Activated effector memory CD4-positive, alpha-beta T cell treated with Interleukin-2 at 50 U/mL for 16 hours (primary cell): ENCODE results near the gene HIGD1B.

Experiments
- DNase-seq: peaks from one replicate; pipeline ENCODE4 v3.0.0-alpha.2; 2020

HIGD1B gene

GRCh38 chr17:44880062-44880461 lies 32.4 kb downstream of the HIGD1B start:
- DNase-seq = no peak

DNA sequence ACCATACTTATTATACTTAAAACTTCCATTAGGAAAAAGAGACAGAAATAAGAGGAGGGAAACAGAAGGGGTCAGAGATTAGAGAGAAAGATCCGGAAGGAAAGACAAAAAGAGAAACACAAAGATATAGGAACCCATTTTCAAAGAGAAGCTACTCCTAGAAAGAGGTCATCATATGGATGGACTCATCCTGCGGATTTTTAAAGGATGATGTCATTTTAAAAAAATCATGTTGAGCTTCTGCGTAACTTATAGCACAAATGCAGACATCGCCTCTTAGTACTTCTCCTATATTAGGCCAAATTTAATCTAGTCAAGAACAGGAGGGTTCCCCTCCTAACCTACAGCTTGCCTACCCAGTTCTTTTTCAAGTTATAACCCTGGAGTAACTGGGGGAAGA lies 33.5 kb downstream of the HIGD1B start:
- DNase-seq = no peak

DNA sequence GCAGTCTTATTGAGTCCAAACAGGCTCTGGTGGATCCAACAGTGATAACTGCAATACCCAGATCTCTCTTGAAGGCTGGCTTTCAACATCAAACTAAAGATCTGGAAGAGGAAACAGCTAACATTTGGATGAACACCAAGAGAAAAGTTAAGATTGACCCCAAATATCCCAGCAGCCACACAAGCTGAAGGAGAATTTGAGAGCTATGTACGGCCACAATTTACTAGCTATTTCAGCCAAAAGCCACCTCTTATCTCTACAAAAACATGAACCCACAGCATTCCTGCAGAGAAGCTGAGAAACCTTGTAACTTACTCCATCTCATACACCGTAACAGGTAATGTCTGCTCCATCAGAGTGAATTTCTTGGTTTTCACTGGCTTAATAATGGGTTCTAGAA lies 37.3 kb downstream of the HIGD1B start:
- no peak for DNase-seq

DNA sequence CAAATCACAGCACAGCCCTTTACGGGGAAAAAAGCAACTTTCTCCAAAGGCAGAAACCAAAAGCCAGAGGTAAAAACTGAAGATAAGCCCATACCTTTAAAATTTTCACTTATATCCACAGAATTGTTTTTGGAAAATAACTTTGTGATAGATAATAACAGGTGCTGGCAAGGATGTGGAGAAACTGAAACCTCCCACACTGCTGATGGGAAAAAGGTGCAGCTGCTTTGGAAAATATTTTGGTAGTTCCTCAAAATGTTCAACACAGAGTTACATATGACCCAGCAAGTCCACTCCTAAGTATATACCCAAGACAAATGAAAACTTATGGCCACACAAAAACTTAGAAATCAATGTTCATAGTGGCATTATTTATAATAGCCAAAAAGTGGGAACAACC lies 39.3 kb downstream of the HIGD1B start:
- DNase-seq = no peak

GRCh38 chr17:44887971-44888954 lies 40.6 kb downstream of the HIGD1B start:
- peak; percentile 2 for DNase-seq

DNA sequence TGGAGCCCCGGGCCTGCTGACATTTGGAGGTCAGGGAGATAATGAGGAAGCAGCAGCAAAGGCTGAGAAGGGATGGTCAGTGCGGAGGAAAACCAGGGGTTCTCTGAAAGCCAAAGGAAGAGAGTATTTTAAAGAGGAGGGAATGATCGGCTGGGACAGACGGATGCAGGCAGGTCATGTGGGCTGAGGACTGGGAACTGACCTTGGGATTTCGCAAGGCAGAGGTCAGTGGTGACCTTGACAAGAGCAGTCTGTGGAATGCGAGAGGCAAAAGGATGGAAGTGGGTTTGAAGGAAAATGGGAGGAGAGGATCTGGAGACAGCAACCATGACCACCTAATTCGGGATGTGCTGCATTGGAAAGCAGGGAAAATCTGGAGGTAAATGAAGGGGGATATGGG lies 41.3 kb downstream of the HIGD1B start:
- DNase-seq = no peak

- DNase-seq = no peak
These were observed 44.6 kb downstream of the HIGD1B start for GRCh38 chr17:44892250-44892649.

DNA sequence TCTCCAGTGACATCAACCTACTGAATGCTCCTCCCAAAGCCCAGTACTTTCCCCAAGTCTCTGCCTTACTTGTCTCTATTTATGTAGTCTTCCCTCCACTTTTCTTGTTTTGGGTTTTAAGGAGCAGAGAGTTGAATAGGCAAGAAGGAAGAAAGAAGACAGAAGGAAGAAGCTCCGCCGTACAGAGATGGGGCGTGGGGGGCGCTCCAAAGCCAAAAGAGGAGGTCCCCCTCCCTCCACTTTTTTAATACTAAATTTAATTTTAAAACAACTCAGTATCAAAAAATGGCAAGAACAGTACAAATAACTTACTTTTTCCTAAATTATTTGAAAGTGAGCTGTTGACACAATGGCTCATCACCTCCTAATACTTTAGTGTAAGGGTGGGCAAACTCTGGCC lies 47.0 kb downstream of the HIGD1B start:
- no peak for DNase-seq

- DNase-seq = no peak
These were observed 51.0 kb downstream of the HIGD1B start for GRCh38 chr17:44898768-44899073.

DNA sequence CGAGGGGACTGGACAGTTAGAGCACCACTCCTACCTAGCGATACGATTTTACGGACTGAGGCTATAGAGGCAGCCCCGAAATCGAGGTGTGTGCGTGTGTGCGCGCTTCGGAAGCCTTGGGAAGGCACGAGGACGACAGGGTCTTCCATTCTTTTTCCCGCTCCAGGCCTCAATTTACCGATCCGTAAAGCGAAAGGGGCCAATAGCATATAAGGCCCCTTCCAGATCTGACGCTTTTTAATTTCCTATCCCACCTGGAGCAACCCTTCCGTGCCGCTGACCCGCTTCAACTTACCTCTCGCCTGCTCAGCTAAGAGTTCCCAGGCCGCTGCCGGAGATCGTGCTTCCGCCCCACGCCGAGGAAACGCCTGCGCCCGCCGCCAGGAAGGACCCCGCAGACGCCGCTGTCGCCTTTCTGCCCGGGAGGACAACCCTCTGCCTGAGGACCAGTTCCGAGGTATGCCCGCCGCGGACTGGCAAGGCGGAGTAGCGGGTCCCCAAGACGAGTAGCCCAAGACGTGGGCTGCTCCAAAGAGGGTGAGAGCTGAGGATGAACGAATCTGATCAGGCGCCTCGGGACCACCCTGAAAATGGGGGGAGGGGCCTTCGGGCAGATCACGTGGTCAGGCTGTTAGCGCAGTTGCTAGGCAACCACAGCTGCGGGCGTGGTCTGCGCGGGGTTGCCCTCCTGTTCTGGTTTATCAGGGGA lies 51.5 kb downstream of the HIGD1B start, which contains the start of gene EFTUD2:
Gene EFTUD2, minus strand, starts transcription at position 372 of the 709 bp plus-strand sequence. CDS start 4,924 bp downstream, outside the sequence.
- DNase-seq = peak; percentile 88
